HCT116 (cell line): ENCODE measurements around the gene BRMS1L.

Source experiments
- EZH2 ChIP-seq: fragments of 200-600 bp; sonication (generic); IDR thresholded peaks from 2 replicates; pipeline ENCODE4 v1.6.1; 2017; ENCODE audit warnings: antibody characterized with exemption, mixed run types
- POLR2A ChIP-seq: IDR thresholded peaks from 2 replicates; pipeline ENCODE4 v1.7.0; 2011; ENCODE audit warnings: borderline replicate concordance; ENCODE audit not compliant: insufficient read depth, insufficient read length; ENCODE audit errors: extremely low read depth
- TF ChIP-seq, protein P1 (sequence below), 3 experiments: fragments of 200-600 bp in 1 of 3; sonication (generic) in 1 of 3; IDR thresholded peaks in 2 of 3; conservative IDR thresholded peaks in 1 of 3; 2 replicates each; pipeline ENCODE4 v1.5.1; 2012 to 2017; ENCODE audit warnings: low read depth in 2 of 3, low read length in 2 of 3, antibody characterized with exemption in 1 of 3, borderline replicate concordance in 1 of 3, control low read depth in 1 of 3, mild to moderate bottlenecking in 1 of 3, mixed read lengths in 1 of 3, mixed run types in 1 of 3, moderate library complexity in 1 of 3; ENCODE audit not compliant: insufficient read depth in 1 of 3
- TF ChIP-seq, protein P2 (sequence below): IDR thresholded peaks from 2 replicates; pipeline ENCODE4 v1.6.1; 2011; ENCODE audit warnings: mild to moderate bottlenecking, low read length, moderate library complexity; ENCODE audit not compliant: insufficient replicate concordance; ENCODE audit errors: extremely low read depth
- TF ChIP-seq, protein P3 (sequence below): IDR thresholded peaks from 2 replicates; pipeline ENCODE4 v1.6.1; 2012; ENCODE audit warnings: low read depth

DNA sequence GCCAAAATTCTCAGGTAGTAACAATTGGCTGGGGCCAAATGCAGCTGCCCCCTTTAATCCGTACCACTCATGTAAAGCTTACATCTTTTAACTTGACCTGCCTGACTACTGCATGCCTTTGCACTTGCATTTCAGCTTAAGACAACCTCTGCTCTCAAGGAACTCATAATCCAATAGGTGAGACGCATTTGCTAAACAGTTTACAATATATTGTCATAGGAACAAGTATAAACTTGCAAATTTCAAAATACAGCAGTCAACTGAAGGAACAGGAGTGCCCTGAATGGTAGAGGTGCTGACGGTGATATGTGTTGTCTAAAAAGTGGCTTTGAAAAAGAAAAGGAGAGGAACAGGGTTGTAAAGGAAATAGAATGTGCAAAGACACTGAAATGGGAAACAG, 3.6 kb upstream of the BRMS1L start:
- TF ChIP-seq, protein P1, sequence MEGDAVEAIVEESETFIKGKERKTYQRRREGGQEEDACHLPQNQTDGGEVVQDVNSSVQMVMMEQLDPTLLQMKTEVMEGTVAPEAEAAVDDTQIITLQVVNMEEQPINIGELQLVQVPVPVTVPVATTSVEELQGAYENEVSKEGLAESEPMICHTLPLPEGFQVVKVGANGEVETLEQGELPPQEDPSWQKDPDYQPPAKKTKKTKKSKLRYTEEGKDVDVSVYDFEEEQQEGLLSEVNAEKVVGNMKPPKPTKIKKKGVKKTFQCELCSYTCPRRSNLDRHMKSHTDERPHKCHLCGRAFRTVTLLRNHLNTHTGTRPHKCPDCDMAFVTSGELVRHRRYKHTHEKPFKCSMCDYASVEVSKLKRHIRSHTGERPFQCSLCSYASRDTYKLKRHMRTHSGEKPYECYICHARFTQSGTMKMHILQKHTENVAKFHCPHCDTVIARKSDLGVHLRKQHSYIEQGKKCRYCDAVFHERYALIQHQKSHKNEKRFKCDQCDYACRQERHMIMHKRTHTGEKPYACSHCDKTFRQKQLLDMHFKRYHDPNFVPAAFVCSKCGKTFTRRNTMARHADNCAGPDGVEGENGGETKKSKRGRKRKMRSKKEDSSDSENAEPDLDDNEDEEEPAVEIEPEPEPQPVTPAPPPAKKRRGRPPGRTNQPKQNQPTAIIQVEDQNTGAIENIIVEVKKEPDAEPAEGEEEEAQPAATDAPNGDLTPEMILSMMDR (IDR thresholded peaks at IDR 0.05 in 2 of 3, conservative IDR thresholded peaks at IDR 0.05 in 1 of 3; ENCODE audit: borderline replicate concordance in 1 of 3, insufficient read depth in 1 of 3, low read depth in 2 of 3, low read length in 2 of 3): no peak
- no peak for TF ChIP-seq POLR2A
- TF ChIP-seq EZH2: no peak
- TF ChIP-seq, protein P2, sequence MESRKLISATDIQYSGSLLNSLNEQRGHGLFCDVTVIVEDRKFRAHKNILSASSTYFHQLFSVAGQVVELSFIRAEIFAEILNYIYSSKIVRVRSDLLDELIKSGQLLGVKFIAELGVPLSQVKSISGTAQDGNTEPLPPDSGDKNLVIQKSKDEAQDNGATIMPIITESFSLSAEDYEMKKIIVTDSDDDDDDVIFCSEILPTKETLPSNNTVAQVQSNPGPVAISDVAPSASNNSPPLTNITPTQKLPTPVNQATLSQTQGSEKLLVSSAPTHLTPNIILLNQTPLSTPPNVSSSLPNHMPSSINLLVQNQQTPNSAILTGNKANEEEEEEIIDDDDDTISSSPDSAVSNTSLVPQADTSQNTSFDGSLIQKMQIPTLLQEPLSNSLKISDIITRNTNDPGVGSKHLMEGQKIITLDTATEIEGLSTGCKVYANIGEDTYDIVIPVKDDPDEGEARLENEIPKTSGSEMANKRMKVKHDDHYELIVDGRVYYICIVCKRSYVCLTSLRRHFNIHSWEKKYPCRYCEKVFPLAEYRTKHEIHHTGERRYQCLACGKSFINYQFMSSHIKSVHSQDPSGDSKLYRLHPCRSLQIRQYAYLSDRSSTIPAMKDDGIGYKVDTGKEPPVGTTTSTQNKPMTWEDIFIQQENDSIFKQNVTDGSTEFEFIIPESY: no peak
- TF ChIP-seq, protein P3, sequence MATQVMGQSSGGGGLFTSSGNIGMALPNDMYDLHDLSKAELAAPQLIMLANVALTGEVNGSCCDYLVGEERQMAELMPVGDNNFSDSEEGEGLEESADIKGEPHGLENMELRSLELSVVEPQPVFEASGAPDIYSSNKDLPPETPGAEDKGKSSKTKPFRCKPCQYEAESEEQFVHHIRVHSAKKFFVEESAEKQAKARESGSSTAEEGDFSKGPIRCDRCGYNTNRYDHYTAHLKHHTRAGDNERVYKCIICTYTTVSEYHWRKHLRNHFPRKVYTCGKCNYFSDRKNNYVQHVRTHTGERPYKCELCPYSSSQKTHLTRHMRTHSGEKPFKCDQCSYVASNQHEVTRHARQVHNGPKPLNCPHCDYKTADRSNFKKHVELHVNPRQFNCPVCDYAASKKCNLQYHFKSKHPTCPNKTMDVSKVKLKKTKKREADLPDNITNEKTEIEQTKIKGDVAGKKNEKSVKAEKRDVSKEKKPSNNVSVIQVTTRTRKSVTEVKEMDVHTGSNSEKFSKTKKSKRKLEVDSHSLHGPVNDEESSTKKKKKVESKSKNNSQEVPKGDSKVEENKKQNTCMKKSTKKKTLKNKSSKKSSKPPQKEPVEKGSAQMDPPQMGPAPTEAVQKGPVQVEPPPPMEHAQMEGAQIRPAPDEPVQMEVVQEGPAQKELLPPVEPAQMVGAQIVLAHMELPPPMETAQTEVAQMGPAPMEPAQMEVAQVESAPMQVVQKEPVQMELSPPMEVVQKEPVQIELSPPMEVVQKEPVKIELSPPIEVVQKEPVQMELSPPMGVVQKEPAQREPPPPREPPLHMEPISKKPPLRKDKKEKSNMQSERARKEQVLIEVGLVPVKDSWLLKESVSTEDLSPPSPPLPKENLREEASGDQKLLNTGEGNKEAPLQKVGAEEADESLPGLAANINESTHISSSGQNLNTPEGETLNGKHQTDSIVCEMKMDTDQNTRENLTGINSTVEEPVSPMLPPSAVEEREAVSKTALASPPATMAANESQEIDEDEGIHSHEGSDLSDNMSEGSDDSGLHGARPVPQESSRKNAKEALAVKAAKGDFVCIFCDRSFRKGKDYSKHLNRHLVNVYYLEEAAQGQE: no peak
